ENCODE results near the gene GRIK1.

DNA sequence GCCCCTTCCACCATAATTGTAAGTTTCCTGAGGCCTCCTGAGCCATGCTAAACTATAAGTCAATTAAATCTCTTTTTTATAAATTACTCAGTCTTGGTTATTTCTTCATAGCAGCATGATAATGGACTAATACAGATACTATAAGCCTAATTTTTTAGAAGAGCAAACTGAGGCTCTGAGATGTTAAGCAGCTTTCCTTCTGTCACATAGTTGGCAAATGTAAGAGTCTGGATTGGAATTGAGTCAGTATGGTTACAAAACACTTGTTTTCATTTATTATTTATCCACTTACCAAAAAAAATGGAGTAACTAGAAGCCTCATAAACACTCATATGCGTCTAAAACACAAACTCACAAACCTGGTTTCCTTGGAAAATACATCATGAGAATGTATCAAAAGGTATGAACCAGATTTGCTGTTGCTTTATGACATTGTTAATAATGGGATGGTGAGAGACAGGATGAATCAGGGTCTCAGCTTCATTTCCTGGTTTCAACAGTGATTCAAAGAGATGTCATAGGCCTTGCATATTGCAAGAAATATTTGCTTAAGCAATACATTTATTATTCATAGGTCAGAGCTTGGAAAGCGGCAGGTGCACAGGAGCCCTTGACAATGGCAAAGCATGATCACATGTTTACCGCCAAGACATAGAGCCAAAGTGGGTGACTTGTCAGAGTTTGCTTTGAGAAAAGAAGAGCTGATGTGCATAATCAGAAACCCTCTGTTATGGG is 221.5 kb downstream of the GRIK1 start:
- TF ChIP-seq, protein P1, sequence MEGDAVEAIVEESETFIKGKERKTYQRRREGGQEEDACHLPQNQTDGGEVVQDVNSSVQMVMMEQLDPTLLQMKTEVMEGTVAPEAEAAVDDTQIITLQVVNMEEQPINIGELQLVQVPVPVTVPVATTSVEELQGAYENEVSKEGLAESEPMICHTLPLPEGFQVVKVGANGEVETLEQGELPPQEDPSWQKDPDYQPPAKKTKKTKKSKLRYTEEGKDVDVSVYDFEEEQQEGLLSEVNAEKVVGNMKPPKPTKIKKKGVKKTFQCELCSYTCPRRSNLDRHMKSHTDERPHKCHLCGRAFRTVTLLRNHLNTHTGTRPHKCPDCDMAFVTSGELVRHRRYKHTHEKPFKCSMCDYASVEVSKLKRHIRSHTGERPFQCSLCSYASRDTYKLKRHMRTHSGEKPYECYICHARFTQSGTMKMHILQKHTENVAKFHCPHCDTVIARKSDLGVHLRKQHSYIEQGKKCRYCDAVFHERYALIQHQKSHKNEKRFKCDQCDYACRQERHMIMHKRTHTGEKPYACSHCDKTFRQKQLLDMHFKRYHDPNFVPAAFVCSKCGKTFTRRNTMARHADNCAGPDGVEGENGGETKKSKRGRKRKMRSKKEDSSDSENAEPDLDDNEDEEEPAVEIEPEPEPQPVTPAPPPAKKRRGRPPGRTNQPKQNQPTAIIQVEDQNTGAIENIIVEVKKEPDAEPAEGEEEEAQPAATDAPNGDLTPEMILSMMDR (conservative IDR thresholded peaks at IDR 0.05), result no peak
- no peak for TF ChIP-seq EZH2 (IDR thresholded peaks at IDR 0.05; ENCODE audit: low read depth)

All from PC-9 (cell line).